Epithelial cell of esophagus (primary cell): Measurements from ENCODE around the gene C6orf132.

Source experiments
- DNase-seq: peaks from one replicate; pipeline ENCODE4 v3.0.0; 2010; ENCODE audit warnings: low read depth
- H3K4me3 ChIP-seq: 2 replicates; pipeline ENCODE4 v1.5.1; 2011; ENCODE audit warnings: mild to moderate bottlenecking, low read length, control low read depth
- CTCF ChIP-seq: IDR thresholded peaks from 2 replicates; pipeline ENCODE4 v1.5.1; 2011; ENCODE audit warnings: low read depth, mild to moderate bottlenecking, low read length, control low read depth, inconsistent platforms; ENCODE audit not compliant: insufficient read depth; ENCODE audit errors: missing control alignments

The C6orf132 gene

GRCh38 chr6:42088101-42088591 lies 54.3 kb downstream of the C6orf132 start:
- DNase-seq = peak; percentile 75
- TF ChIP-seq CTCF = no peak

GRCh38 chr6:42086046-42087035 lies 56.1 kb downstream of the C6orf132 start:
- no peak for DNase-seq
- TF ChIP-seq CTCF = peak; percentile 32
- H3K4me3 ChIP-seq = no peak overlapping the region

More at GRCh38 chr6:42088101-42088591, 54.3 kb downstream of the C6orf132 start:
- H3K4me3 ChIP-seq = no peak overlapping the region

GRCh38 chr6:42084889-42085288 lies 57.5 kb downstream of the C6orf132 start:
- no peak overlapping the region for H3K4me3 ChIP-seq
- no peak for DNase-seq
- TF ChIP-seq CTCF = peak; percentile 30

- H3K4me3 ChIP-seq = no peak overlapping the region
- no peak for DNase-seq
- TF ChIP-seq CTCF = no peak
These were observed 58.9 kb downstream of the C6orf132 start for GRCh38 chr6:42083530-42083929.

- H3K4me3 ChIP-seq = no peak overlapping the region
- DNase-seq = no peak
- TF ChIP-seq CTCF = no peak
These were observed 62.4 kb downstream of the C6orf132 start for GRCh38 chr6:42079941-42080464.

- no peak for DNase-seq
- no peak overlapping the region for H3K4me3 ChIP-seq
- TF ChIP-seq CTCF = no peak
These were observed 64.0 kb downstream of the C6orf132 start for GRCh38 chr6:42078386-42078785.
